Amygdala (tissue), 56 donors: ENCODE data around the gene TMEM131.
"Not testable (repeated sequence)": the region's sequence is repeated elsewhere in the genome, so short reads cannot be mapped to it uniquely, and the experiment has no call there.

Experiments used
- DNase-seq, 56 donors: peaks; one replicate each; lab custom pipeline; 2025; lab: John Stamatoyannopoulos, UW

Gene TMEM131

GRCh38 chr2:97714084-97714949 is 281.4 kb downstream of the TMEM131 start:
- no peak for DNase-seq

GRCh38 chr2:97713296-97714083 is 282.3 kb downstream of the TMEM131 start, which contains the start of gene ZAP70:
Gene ZAP70 (plus strand): TSS chr2:97713576. CDS start chr2:97724037, 10,461 bp downstream.
- no peak for DNase-seq

GRCh38 chr2:97712693-97713295 is 283.0 kb downstream of the TMEM131 start:
- no peak for DNase-seq

- DNase-seq, result not testable (repeated sequence)
Observed at GRCh38 chr2:97712175-97712574, 283.6 kb downstream of the TMEM131 start.

- DNase-seq, result no peak
Observed at GRCh38 chr2:97711394-97711711, 284.4 kb downstream of the TMEM131 start.

- no peak for DNase-seq
Observed at GRCh38 chr2:97708608-97709007, 287.1 kb downstream of the TMEM131 start.

- DNase-seq, result no peak
Observed at GRCh38 chr2:97708048-97708380, 287.7 kb downstream of the TMEM131 start.

GRCh38 chr2:97707362-97708047 is 288.2 kb downstream of the TMEM131 start:
- no peak for DNase-seq

- no peak for DNase-seq
Observed at GRCh38 chr2:97706708-97707345, 288.9 kb downstream of the TMEM131 start.
